GM12878 (cell line): ENCODE data around the gene RPS6KL1. TPM values are rescaled to one million over a fixed set of nuclear protein-coding genes. Genes with fewer than 3 reads are reported as not detected.

Experiments used
- ATAC-seq: fragments of 200-7000 bp; cut with Tn5 transposase; 3 replicates; pipeline ENCODE4 v1.9.1; 2020; ENCODE audit warnings: mild to moderate bottlenecking, moderate library complexity
- BruUV-seq: library from RNA; stranded (reverse); fragments of 400-500 nt; replicated peaks from 2 replicates; lab custom pipeline; 2021; lab: Mats Ljungman, UMichigan
- CTCF ChIA-PET: fragments of 300-600 bp; sonication (Branson Sonifier 250); formaldehyde crosslinking; extraction: SDS; loops from one replicate; lab custom pipeline; 2021; ENCODE audit warnings: inconsistent platforms; lab: Yijun Ruan, JAX
- POLR2A ChIA-PET: fragments of 350-600 bp; formaldehyde crosslinking; extraction: SDS; loops from one replicate; lab custom pipeline; 2021; ENCODE audit warnings: inconsistent platforms; lab: Charles Lee
- RAD21 ChIA-PET: fragments of 300-600 bp; sonication (Branson Sonifier 250); formaldehyde crosslinking; loops from one replicate; lab custom pipeline; 2023; ENCODE audit warnings: antibody characterized with exemption; ENCODE audit not compliant: unreplicated experiment; lab: Charles Lee
- SMC1A ChIA-PET: fragments of 300-600 bp; sonication (Branson Sonifier 250); formaldehyde crosslinking; loops from one replicate; lab custom pipeline; 2023; ENCODE audit not compliant: unreplicated experiment, uncharacterized antibody; lab: Charles Lee
- DNase-seq: peaks from one replicate; pipeline ENCODE4 v3.0.0-alpha.2; 2011; ENCODE audit warnings: low read depth, low spot score
- FAIRE-seq: peaks from 3 replicates; lab custom pipeline; 2011; peaks lifted over from hg19 to GRCh38; lab: Jason Lieb, UNC
- H2AFZ ChIP-seq: 2 replicates; pipeline ENCODE4 v1.6.0; 2011; ENCODE audit warnings: low read depth, low read length, control low read depth; ENCODE audit not compliant: control insufficient read depth
- H3K27ac ChIP-seq: 2 replicates; pipeline ENCODE4 v1.5.1; 2011; ENCODE audit warnings: control low read depth; ENCODE audit not compliant: control insufficient read depth, insufficient read depth
- H3K27me3 ChIP-seq, 2 experiments: replicated peaks in 1 of 2; 2 replicates each; pipeline versions ENCODE4 v1.6.0 to v1.6.1; 2011; ENCODE audit warnings: low read length in 1 of 2; ENCODE audit not compliant: control insufficient read depth in 2 of 2, insufficient read depth in 2 of 2
- H3K36me3 ChIP-seq, 2 experiments: 2 replicates each; pipeline ENCODE4 v1.5.1; 2011; ENCODE audit warnings: low read length in 1 of 2; ENCODE audit not compliant: control insufficient read depth in 2 of 2, insufficient read depth in 2 of 2
- H3K4me1 ChIP-seq: 2 replicates; pipeline ENCODE4 v1.6.1; 2011; ENCODE audit warnings: mild to moderate bottlenecking, low read length, moderate library complexity, mixed read lengths; ENCODE audit not compliant: control insufficient read depth, insufficient read depth
- H3K4me2 ChIP-seq: 2 replicates; pipeline ENCODE4 v1.6.0; 2011; ENCODE audit warnings: control low read depth; ENCODE audit not compliant: control insufficient read depth, insufficient read depth
- H3K4me3 ChIP-seq: fragments of 200-600 bp; sonication (generic); 2 replicates; pipeline ENCODE4 v1.5.1; 2016
- H3K79me2 ChIP-seq: 2 replicates; pipeline ENCODE4 v1.6.0; 2011; ENCODE audit warnings: low read length; ENCODE audit not compliant: control insufficient read depth, insufficient read depth
- H3K9ac ChIP-seq: 2 replicates; pipeline ENCODE4 v1.8.0; 2011; ENCODE audit warnings: low read length, control low read depth, mixed read lengths; ENCODE audit not compliant: control insufficient read depth, insufficient read depth
- H3K9me3 ChIP-seq: replicated peaks from 3 replicates; pipeline ENCODE4 v1.5.1; 2011; ENCODE audit warnings: mild to moderate bottlenecking, low read length; ENCODE audit not compliant: control insufficient read depth, insufficient read depth
- H4K20me1 ChIP-seq: 2 replicates; pipeline ENCODE4 v1.6.0; 2011; ENCODE audit not compliant: control insufficient read depth, insufficient read depth
- BHLHE40 ChIP-seq, 2 experiments: fragments of 450-650 bp in 1 of 2; IDR thresholded peaks; 2 replicates each; pipeline ENCODE4 v1.6.1; 2011 to 2017; ENCODE audit warnings: low read depth in 2 of 2, borderline replicate concordance in 1 of 2, improper control_type of control experiment in 1 of 2, low read length in 1 of 2, mild to moderate bottlenecking in 1 of 2
- CBFB ChIP-seq: IDR thresholded peaks from 2 replicates; pipeline ENCODE4 v1.6.1; 2016; ENCODE audit warnings: antibody characterized with exemption, low read depth
- CBX3 ChIP-seq: fragments of 200-600 bp; sonication (generic); IDR thresholded peaks from 2 replicates; pipeline ENCODE4 v1.6.1; 2016; ENCODE audit warnings: low read depth, borderline replicate concordance
- CHD2 ChIP-seq: IDR thresholded peaks from 2 replicates; pipeline ENCODE4 v1.6.1; 2011; ENCODE audit warnings: low read depth, low read length, improper control_type of control experiment, borderline replicate concordance
- IKZF1 ChIP-seq: fragments of 450-650 bp; conservative IDR thresholded peaks from 2 replicates; pipeline ENCODE4 v1.6.1; 2017; ENCODE audit warnings: antibody characterized with exemption, mild to moderate bottlenecking
- KLF5 ChIP-seq: fragments of 450-650 bp; IDR thresholded peaks from 2 replicates; pipeline ENCODE4 v1.6.1; 2014; ENCODE audit warnings: mild to moderate bottlenecking; ENCODE audit not compliant: partially characterized antibody
- MEF2A ChIP-seq: IDR thresholded peaks from 2 replicates; pipeline ENCODE4 v1.6.1; 2011; ENCODE audit warnings: low read depth, mild to moderate bottlenecking, low read length, moderate library complexity; ENCODE audit not compliant: insufficient read depth
- MYC ChIP-seq: IDR thresholded peaks from 2 replicates; pipeline ENCODE4 v1.6.1; 2011; ENCODE audit warnings: mild to moderate bottlenecking, low read length, moderate library complexity, inconsistent platforms; ENCODE audit not compliant: insufficient read depth, insufficient replicate concordance, insufficient read length, severe bottlenecking
- RAD21 ChIP-seq: IDR thresholded peaks from 2 replicates; pipeline ENCODE4 v1.6.1; 2011; ENCODE audit warnings: mild to moderate bottlenecking, low read depth, low read length, moderate library complexity; ENCODE audit not compliant: insufficient read depth
- RBBP5 ChIP-seq: fragments of 200-600 bp; sonication (generic); conservative IDR thresholded peaks from 2 replicates; pipeline ENCODE4 v1.6.1; 2016
- RCOR1 ChIP-seq: conservative IDR thresholded peaks from 2 replicates; pipeline ENCODE4 v1.6.1; 2012; ENCODE audit warnings: low read depth, low read length, improper control_type of control experiment
- SIX5 ChIP-seq: IDR thresholded peaks from 2 replicates; pipeline ENCODE4 v1.6.1; 2011; ENCODE audit warnings: mild to moderate bottlenecking, low read depth, low read length, moderate library complexity; ENCODE audit not compliant: severe bottlenecking
- TCF12 ChIP-seq: IDR thresholded peaks from 2 replicates; pipeline ENCODE4 v1.6.1; 2011; ENCODE audit warnings: low read depth, mild to moderate bottlenecking, low read length
- WGBS: methylation state at CpG from one replicate; pipeline ENCODE4 v1.1.6; 2016; ENCODE audit warnings: low lambda C conversion rate; ENCODE audit not compliant: insufficient replicate concordance, insufficient coverage; ENCODE audit errors: missing lambda C conversion rate; 5-methylcytosine and 5-hydroxymethylcytosine counted together
- in situ Hi-C: fragments of 300-500 bp; cut with MboI; formaldehyde crosslinking; loops from 9 replicates; pipeline ENCODE4 v1.14.3; 2018; ENCODE audit warnings: mixed read lengths
- intact Hi-C: fragments of 100-400 bp; cut with micrococcal nuclease; formaldehyde crosslinking; loops from one replicate; pipeline ENCODE4 v1.14.2; 2022; ENCODE audit not compliant: unreplicated experiment
- polyA plus RNA-seq, 11 experiments: library from polyadenylated mRNA; depleted of rRNA in 4 of 11; unstranded in 6 of 11; stranded (reverse) in 5 of 11; fragments of >200 nt; fragmentation: Nextera tagmentation in 4 of 11; fragmentation: Illumina TruSeq in 1 of 11; extraction: Ambion mirVana in 4 of 11; extraction: Trizol in 1 of 11; gene quantifications; 1 replicate in 1 of 11; 2 replicates in 10 of 11; pipeline versions ENCODE4 v1.2.1 to v1.2.3, GENCODE V29; 2011 to 2016; ENCODE audit warnings: inconsistent platforms in 2 of 11, missing spikeins in 2 of 11, low read depth in 1 of 11
- total RNA-seq, 4 experiments: library from RNA; depleted of rRNA in 3 of 4; stranded (reverse); fragments of >200 nt in 3 of 4; fragmentation: Illumina TruSeq in 1 of 4; extraction: Trizol in 1 of 4; gene quantifications; 2 replicates each; pipeline versions ENCODE4 v1.2.1 to v1.2.3, GENCODE V29; 2013 to 2021
- TF ChIP-seq, protein P1 (sequence below): fragments of 450-650 bp; IDR thresholded peaks from 2 replicates; pipeline ENCODE4 v1.6.1; 2017; ENCODE audit warnings: mild to moderate bottlenecking
- TF ChIP-seq, protein P2 (sequence below): fragments of 450-650 bp; IDR thresholded peaks from 2 replicates; pipeline ENCODE4 v1.6.1; 2017; ENCODE audit warnings: low read depth, mild to moderate bottlenecking, moderate library complexity

RPS6KL1 gene
- total and polyA plus RNA-seq, 10 of the 15 experiments (the other 5 are each of a cell fraction or from before 2014, with no cell fraction given) = 0.04 to 4.2 (median 2.0) TPM

DNA sequence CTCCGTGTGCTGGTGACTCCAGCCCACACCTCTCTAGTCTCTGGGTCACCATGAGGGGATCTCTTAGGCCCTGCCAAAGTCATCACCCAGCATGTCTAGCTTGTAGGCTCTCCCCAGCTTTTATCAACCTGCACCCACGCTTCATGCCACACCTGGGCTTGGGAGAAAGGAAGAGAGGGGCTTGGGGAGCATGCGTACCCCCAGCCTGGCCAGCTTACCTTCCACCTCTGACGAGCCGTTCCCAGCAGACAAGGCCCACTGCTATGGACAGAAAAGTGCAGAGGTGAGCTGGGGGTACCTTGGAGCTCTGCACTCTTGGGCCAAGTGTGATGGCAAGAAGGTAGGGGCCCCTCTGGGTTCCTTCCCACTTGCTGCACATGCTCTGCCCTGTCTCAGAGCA is 30.6 kb upstream of the RPS6KL1 start (continued):
- TF ChIP-seq, protein P1, sequence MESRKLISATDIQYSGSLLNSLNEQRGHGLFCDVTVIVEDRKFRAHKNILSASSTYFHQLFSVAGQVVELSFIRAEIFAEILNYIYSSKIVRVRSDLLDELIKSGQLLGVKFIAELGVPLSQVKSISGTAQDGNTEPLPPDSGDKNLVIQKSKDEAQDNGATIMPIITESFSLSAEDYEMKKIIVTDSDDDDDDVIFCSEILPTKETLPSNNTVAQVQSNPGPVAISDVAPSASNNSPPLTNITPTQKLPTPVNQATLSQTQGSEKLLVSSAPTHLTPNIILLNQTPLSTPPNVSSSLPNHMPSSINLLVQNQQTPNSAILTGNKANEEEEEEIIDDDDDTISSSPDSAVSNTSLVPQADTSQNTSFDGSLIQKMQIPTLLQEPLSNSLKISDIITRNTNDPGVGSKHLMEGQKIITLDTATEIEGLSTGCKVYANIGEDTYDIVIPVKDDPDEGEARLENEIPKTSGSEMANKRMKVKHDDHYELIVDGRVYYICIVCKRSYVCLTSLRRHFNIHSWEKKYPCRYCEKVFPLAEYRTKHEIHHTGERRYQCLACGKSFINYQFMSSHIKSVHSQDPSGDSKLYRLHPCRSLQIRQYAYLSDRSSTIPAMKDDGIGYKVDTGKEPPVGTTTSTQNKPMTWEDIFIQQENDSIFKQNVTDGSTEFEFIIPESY = no peak
- no peak for TF ChIP-seq CBFB
- TF ChIP-seq, protein P2, sequence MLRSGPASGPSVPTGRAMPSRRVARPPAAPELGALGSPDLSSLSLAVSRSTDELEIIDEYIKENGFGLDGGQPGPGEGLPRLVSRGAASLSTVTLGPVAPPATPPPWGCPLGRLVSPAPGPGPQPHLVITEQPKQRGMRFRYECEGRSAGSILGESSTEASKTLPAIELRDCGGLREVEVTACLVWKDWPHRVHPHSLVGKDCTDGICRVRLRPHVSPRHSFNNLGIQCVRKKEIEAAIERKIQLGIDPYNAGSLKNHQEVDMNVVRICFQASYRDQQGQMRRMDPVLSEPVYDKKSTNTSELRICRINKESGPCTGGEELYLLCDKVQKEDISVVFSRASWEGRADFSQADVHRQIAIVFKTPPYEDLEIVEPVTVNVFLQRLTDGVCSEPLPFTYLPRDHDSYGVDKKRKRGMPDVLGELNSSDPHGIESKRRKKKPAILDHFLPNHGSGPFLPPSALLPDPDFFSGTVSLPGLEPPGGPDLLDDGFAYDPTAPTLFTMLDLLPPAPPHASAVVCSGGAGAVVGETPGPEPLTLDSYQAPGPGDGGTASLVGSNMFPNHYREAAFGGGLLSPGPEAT = no peak

DNA sequence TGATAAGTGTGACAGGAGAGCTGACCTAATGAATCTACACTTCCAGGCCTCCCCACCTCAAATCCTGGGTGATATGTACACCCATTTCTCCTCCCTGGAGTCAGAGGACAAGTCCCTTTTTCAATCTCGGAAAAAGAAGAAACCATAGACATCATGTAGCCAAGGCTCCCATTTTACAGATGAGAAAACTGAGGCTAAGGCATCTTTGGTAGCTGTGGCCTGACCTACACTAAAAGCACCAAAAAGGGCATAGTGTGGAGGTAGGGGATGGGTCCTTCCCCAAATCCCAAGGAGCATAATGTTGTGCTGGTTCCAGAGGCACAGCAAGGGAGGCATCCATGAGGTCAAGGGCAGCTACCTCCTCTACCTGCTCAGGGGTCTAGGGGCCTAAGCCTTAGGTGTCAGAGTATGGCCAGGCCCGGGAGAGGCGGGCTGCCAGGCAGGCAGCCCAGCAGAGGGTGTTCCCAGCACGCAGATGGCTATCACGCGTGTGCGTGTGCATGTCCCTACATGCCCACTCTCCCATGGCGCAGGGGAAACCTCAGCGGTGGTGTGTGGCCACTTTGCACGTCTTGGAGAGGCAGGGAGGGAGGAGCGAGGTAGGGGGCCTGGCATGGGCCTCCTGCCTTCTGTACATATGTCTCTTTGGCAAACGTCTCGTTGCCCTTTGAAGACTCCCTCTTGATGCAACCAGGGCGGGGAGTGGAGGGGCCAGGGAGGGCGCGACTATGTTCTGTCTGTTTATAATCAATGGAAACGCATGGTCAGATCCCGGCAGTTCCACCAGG is 29.8 kb upstream of the RPS6KL1 start:
- CTCF ChIA-PET = interaction anchor here (0.6 to 3.4 kb wide), 5 partner anchors 83 to 370 kb away, joined by 3 to 18 read pairs (median 4); no protein-coding TSS in a partner anchor
- in situ Hi-C loops = no loop called here
- FAIRE-seq = no peak
- no peak for TF ChIP-seq TCF12
- peak in 1 of 2 experiments; percentile 55; a peak in 2 of 4 replicates for TF ChIP-seq BHLHE40 (IDR thresholded peaks at IDR 0.05; ENCODE audit: borderline replicate concordance in 1 of 2, low read depth in 2 of 2, low read length in 1 of 2)
- TF ChIP-seq RBBP5 = no peak
- no peak for TF ChIP-seq MYC
- TF ChIP-seq RCOR1 = no peak
- no peak for TF ChIP-seq MEF2A
- TF ChIP-seq IKZF1 = 0 out of 2 replicates have a peak, but pooled peaks have one; percentile 17
- TF ChIP-seq, protein P1 = 0 out of 2 replicates have a peak, but pooled peaks have one; percentile 35
- no peak for TF ChIP-seq KLF5
- no peak for TF ChIP-seq CHD2
- TF ChIP-seq SIX5 = no peak
- no peak for TF ChIP-seq RAD21
- no peak for TF ChIP-seq CBX3

More for the DNA sequence above, 29.8 kb upstream of the RPS6KL1 start:
- ChIA-PET RAD21 (interaction anchor here (1.0 to 1.8 kb wide), 3 partner anchors 10 to 136 kb away, joined by 3 to 6 read pairs (median 3); no protein-coding TSS in a partner anchor), SMC1A (interaction anchor here (0.6 to 1.2 kb wide), 6 partner anchors 9 to 135 kb away, joined by 3 to 5 read pairs (median 4); no protein-coding TSS in a partner anchor), POLR2A (interaction anchor here (0.9 kb wide), 1 partner anchor 11 kb away, joined by 3 read pairs; no protein-coding TSS in a partner anchor)
- Histone ChIP-seq H2AFZ (no peak overlapping the region), H3K27me3 (no peaks in the 10 kb centered on the region; a peak in 2 of 4 replicates), H3K9me3 (no peaks in the 10 kb centered on the region), H3K36me3 (no peaks in the 10 kb centered on the region), H3K4me3 (no peak overlapping the region), H3K4me2 (no peak overlapping the region), H4K20me1 (no peaks in the 10 kb centered on the region), H3K79me2 (no peaks in the 10 kb centered on the region), H3K4me1 (no peaks in the 10 kb centered on the region), H3K27ac (no peak overlapping the region), H3K9ac (no peak overlapping the region)
- BruUV-seq = no TSS peak
- ATAC-seq (peak; percentile 16; the same call in 2 of the 3 replicates), DNase-seq (no peak)
- 77% methylated on average over 17 of the region's 18 CpGs for WGBS
- intact Hi-C loops = no loop called here
